RCC 7860 (cell line): Measurements from ENCODE around the gene PLPP2.

ENCODE experiments used
- DNase-seq: peaks from one replicate; pipeline ENCODE4 v3.0.0-alpha.2; 2015; ENCODE audit warnings: low spot score
- FAIRE-seq: peaks from 2 replicates; lab custom pipeline; 2012; peaks lifted over from hg19 to GRCh38; lab: Jason Lieb, UNC

The PLPP2 gene

GRCh38 chr19:317710-318508, 26.7 kb upstream of the PLPP2 start:
- FAIRE-seq: no peak
- no peak for DNase-seq

GRCh38 chr19:315811-316210, 24.6 kb upstream of the PLPP2 start:
- no peak for FAIRE-seq
- DNase-seq: no peak

GRCh38 chr19:313988-314815, 23.0 kb upstream of the PLPP2 start:
- no peak for DNase-seq
- no peak for FAIRE-seq

- FAIRE-seq: no peak
Measured at GRCh38 chr19:313169-313987, 22.2 kb upstream of the PLPP2 start.

GRCh38 chr19:311813-312261, 20.6 kb upstream of the PLPP2 start:
- FAIRE-seq (no peak), DNase-seq (no peak)

More at GRCh38 chr19:313169-313987, 22.2 kb upstream of the PLPP2 start:
- DNase-seq: no peak

GRCh38 chr19:310781-311496, 19.7 kb upstream of the PLPP2 start:
- FAIRE-seq (no peak), DNase-seq (no peak)

- FAIRE-seq (no peak), DNase-seq (no peak)
Measured at GRCh38 chr19:310141-310651, 19.0 kb upstream of the PLPP2 start.

GRCh38 chr19:309206-309565, 18.0 kb upstream of the PLPP2 start:
- FAIRE-seq: no peak
- DNase-seq: no peak

- DNase-seq: no peak
- FAIRE-seq: no peak
Measured at GRCh38 chr19:308471-309205, 17.4 kb upstream of the PLPP2 start.

- DNase-seq: no peak
- no peak for FAIRE-seq
Measured at GRCh38 chr19:307793-308420, 16.7 kb upstream of the PLPP2 start.

GRCh38 chr19:307111-307531, 15.9 kb upstream of the PLPP2 start:
- DNase-seq (no peak), FAIRE-seq (no peak)

- FAIRE-seq (no peak), DNase-seq (no peak)
Measured at GRCh38 chr19:306151-306900, 15.1 kb upstream of the PLPP2 start.

- FAIRE-seq (no peak), DNase-seq (no peak)
Measured at GRCh38 chr19:305240-306150, 14.3 kb upstream of the PLPP2 start.

GRCh38 chr19:296476-297225, 5.4 kb upstream of the PLPP2 start:
- no peak for DNase-seq
- FAIRE-seq: no peak

- no peak for DNase-seq
- FAIRE-seq: no peak
Measured at GRCh38 chr19:295687-296370, 4.6 kb upstream of the PLPP2 start.
